AG10803 (cell line): ENCODE measurements around the gene ISL2.

Experiments used
- DNase-seq: peaks from one replicate; pipeline ENCODE4 v3.0.0; 2010; ENCODE audit warnings: low read depth
- H3K4me3 ChIP-seq: 2 replicates; pipeline ENCODE4 v1.5.1; 2011; ENCODE audit warnings: mild to moderate bottlenecking, low read length, control low read depth
- TF ChIP-seq, protein P1 (sequence below): conservative IDR thresholded peaks from 2 replicates; pipeline ENCODE4 v1.5.1; 2011; ENCODE audit warnings: mild to moderate bottlenecking, low read length, control low read depth, inconsistent platforms

Gene ISL2

DNA sequence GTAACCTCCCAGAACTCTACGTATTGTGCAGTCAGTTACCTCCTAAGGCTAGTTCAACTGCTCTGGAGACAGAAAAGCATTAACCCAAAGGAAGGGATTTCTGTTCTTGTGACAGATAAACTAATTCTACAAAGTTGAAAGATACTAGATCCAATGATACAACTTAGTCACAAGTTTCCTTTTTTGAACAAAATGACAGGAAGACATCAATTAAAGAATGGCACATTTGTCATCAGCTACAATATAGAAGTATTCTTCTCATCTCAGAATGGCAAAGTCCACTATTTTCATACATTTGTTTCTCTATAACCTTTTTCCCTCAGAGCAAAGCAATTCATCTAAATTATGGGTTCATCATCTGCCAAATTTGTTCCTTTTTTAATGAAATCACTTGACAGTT is 43.7 kb downstream of the ISL2 start:
- DNase-seq = no peak
- TF ChIP-seq, protein P1, sequence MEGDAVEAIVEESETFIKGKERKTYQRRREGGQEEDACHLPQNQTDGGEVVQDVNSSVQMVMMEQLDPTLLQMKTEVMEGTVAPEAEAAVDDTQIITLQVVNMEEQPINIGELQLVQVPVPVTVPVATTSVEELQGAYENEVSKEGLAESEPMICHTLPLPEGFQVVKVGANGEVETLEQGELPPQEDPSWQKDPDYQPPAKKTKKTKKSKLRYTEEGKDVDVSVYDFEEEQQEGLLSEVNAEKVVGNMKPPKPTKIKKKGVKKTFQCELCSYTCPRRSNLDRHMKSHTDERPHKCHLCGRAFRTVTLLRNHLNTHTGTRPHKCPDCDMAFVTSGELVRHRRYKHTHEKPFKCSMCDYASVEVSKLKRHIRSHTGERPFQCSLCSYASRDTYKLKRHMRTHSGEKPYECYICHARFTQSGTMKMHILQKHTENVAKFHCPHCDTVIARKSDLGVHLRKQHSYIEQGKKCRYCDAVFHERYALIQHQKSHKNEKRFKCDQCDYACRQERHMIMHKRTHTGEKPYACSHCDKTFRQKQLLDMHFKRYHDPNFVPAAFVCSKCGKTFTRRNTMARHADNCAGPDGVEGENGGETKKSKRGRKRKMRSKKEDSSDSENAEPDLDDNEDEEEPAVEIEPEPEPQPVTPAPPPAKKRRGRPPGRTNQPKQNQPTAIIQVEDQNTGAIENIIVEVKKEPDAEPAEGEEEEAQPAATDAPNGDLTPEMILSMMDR = no peak
- H3K4me3 ChIP-seq = no peak overlapping the region

DNA sequence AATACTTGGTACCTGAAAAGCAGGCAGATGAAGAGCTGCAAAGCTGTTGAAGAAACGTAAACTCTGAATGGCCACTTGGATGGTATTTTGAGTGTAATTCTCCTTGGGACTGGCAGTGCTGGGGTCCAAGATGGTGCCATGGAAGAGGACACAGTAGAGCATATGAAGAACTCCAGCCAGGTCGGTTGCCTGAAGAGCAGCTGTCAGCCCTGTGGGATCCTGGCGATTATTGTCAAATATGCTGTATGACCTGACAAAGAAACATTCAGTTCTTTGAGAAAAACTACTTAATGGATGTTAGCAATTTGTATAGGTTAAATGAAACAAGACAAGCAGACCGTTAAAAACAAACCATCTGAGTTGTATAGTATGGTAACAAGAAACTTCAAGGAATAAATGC is 44.8 kb downstream of the ISL2 start:
- TF ChIP-seq, protein P1 = no peak
- DNase-seq = no peak
- H3K4me3 ChIP-seq = no peak overlapping the region

DNA sequence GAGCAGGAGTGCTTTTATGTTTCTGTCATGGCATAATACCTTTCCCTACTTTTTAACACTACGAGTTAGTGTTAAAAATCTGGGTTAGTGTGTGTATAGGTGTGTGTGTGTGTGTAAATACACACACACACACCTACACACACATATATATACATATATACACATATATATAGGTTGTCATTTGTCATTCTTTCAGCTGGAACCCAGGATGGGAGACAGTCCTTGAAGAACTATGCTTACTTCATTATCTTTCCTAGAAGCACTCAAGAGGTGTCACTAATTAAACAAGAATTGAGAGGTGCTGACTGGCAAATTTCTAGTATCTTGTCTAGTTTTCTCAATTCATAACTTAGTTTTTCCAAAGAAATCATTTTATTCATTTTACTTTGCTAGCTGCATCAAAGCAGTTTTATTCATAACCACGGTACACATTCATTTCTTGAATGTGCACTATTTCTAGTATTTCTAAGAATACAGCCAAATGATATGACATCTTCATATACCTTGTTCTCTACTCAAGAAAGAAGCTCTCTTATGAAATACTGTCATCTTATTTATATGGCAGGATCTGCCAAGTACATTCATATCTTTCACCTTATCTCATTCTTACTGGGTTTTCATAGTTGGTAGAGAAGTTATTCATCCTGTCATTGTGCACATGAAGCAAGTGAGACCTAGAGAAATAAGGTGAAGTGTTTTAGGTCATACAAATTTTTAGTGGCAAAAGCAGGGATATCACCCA is 46.6 kb downstream of the ISL2 start:
- TF ChIP-seq, protein P1 = no peak
- no peak for DNase-seq
- no peak overlapping the region for H3K4me3 ChIP-seq

DNA sequence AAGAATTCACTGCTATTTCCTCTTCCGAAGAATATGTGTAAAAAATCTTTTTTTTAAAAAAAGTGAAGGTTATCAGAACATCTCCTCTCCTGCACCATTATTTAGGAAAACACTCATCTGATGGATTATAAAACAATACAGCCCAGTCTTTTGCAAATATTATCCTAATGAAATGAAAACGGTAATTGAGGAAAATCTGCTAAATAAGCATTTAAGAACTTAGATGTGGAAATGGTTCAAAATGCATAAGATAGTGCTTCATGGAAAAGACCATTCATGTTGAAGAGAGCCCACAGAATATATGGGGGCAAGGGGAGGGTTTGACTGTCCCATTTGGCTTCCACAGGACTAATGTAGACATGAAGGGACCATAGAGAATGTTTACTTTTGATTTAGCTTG is 47.8 kb downstream of the ISL2 start:
- TF ChIP-seq, protein P1 = no peak
- DNase-seq = no peak
- H3K4me3 ChIP-seq = no peak overlapping the region

GRCh38 chr15:76386178-76386577 is 49.6 kb downstream of the ISL2 start:
- DNase-seq = no peak

GRCh38 chr15:76386926-76387325 is 50.4 kb downstream of the ISL2 start:
- DNase-seq = no peak
- H3K4me3 ChIP-seq = no peak overlapping the region
- TF ChIP-seq, protein P1 = no peak

More at GRCh38 chr15:76386178-76386577, 49.6 kb downstream of the ISL2 start:
- no peak overlapping the region for H3K4me3 ChIP-seq
- TF ChIP-seq, protein P1 = no peak

DNA sequence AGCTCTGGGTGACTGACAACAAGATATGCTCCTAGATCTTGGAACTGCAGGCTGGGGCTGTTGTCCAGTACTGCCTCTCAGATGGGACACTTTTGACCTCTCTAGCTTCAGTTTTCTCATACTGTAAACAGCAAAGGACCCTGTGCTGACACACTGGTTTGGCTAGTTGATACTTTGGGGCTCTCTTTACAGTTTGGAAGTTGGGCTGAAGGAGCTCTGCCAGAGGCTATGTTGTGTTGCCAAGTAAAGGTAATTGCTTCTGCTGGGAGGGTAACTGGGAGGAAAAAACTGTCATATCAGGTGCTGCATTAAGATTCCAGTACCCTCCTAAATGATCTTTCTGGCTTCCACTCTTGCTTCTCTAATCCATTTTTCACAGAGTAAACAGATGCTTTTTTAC is 54.0 kb downstream of the ISL2 start:
- H3K4me3 ChIP-seq = no peak overlapping the region
- TF ChIP-seq, protein P1 = no peak
- no peak for DNase-seq
